MCF 10A (cell line): ENCODE data around the gene DPYD. TPM values are rescaled to one million over a fixed set of nuclear protein-coding genes. Genes with fewer than 3 reads are reported as not detected.

Source experiments
- BruUV-seq: library from RNA; stranded (reverse); fragments of 400-500 nt; replicated peaks from 2 replicates; lab custom pipeline; 2021; lab: Mats Ljungman, UMichigan
- CTCF ChIA-PET: fragments of 300-600 bp; sonication (Branson Sonifier 250); formaldehyde crosslinking; extraction: SDS; loops from one replicate; lab custom pipeline; 2021; ENCODE audit warnings: antibody characterized with exemption, inconsistent platforms; lab: Yijun Ruan, JAX
- POLR2A ChIA-PET: fragments of 300-600, 350-650 bp; sonication (Branson Sonifier 250); formaldehyde crosslinking; extraction: SDS; loops from one replicate; lab custom pipeline; 2020; ENCODE audit warnings: antibody characterized with exemption, inconsistent platforms; lab: Yijun Ruan, JAX
- DNase-seq: peaks from one replicate; pipeline ENCODE4 v3.0.0-alpha.2; 2018; ENCODE audit not compliant: unreplicated experiment
- H3K27ac Mint-ChIP-seq: one replicate; pipeline ENCODE4 v1.8.0; 2022; ENCODE audit warnings: mild to moderate bottlenecking, low read depth, mixed read lengths; ENCODE audit not compliant: unreplicated experiment
- H3K27me3 Mint-ChIP-seq: one replicate; pipeline ENCODE4 v1.8.0; 2022; ENCODE audit warnings: mixed read lengths; ENCODE audit not compliant: insufficient read depth, unreplicated experiment
- H3K36me3 Mint-ChIP-seq: one replicate; pipeline ENCODE4 v1.8.0; 2022; ENCODE audit warnings: mild to moderate bottlenecking, moderate library complexity, mixed read lengths; ENCODE audit not compliant: insufficient read depth, unreplicated experiment
- H3K4me1 Mint-ChIP-seq: one replicate; pipeline ENCODE4 v1.8.0; 2022; ENCODE audit warnings: mixed read lengths; ENCODE audit not compliant: insufficient read depth, unreplicated experiment
- H3K4me3 Mint-ChIP-seq: one replicate; pipeline ENCODE4 v1.8.0; 2022; ENCODE audit warnings: mild to moderate bottlenecking, moderate library complexity, mixed read lengths; ENCODE audit not compliant: unreplicated experiment
- H3K9me3 Mint-ChIP-seq: one replicate; pipeline ENCODE4 v1.8.0; 2022; ENCODE audit warnings: mixed read lengths; ENCODE audit not compliant: unreplicated experiment
- intact Hi-C: fragments of 100-400 bp; cut with micrococcal nuclease; formaldehyde crosslinking; loops from 2 replicates; pipeline ENCODE4 v1.14.1; 2022
- total RNA-seq: library from RNA; stranded (reverse); gene quantifications from 2 replicates; pipeline ENCODE4 v1.2.3, GENCODE V29; 2022
- TF ChIP-seq, protein P1 (sequence below): fragments of 200-600 bp; IDR thresholded peaks from one replicate; pipeline ENCODE4 v1.8.0; 2022; ENCODE audit warnings: antibody characterized with exemption, mild to moderate bottlenecking; ENCODE audit not compliant: unreplicated experiment

Gene DPYD
- total RNA-seq, 1 experiment from 2014 or later: 48.2 TPM

DNA sequence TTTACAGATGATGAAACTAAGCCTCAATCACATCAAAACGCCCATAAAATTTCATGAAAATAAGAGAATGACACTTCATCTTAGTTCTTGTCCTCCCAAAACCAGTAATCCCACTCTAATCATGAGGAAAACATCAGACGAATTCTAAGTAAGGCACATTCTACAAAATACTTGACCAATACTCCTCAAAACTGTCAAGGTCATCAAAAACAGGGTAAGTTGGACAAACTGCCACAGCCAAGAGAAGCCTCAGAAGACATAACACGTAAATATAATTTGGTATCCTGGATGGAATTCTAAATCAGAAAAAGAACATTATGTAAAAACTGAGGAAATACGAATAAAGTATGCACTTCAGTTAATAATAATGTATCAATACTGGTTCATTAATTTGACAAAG, 128.2 kb downstream of the DPYD start:
- no peaks in the 10 kb centered on the region for H3K36me3 Mint-ChIP-seq
- H3K4me3 Mint-ChIP-seq: no peak overlapping the region
- TF ChIP-seq, protein P1, sequence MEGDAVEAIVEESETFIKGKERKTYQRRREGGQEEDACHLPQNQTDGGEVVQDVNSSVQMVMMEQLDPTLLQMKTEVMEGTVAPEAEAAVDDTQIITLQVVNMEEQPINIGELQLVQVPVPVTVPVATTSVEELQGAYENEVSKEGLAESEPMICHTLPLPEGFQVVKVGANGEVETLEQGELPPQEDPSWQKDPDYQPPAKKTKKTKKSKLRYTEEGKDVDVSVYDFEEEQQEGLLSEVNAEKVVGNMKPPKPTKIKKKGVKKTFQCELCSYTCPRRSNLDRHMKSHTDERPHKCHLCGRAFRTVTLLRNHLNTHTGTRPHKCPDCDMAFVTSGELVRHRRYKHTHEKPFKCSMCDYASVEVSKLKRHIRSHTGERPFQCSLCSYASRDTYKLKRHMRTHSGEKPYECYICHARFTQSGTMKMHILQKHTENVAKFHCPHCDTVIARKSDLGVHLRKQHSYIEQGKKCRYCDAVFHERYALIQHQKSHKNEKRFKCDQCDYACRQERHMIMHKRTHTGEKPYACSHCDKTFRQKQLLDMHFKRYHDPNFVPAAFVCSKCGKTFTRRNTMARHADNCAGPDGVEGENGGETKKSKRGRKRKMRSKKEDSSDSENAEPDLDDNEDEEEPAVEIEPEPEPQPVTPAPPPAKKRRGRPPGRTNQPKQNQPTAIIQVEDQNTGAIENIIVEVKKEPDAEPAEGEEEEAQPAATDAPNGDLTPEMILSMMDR: no peak
- no peaks in the 10 kb centered on the region for H3K27me3 Mint-ChIP-seq
- DNase-seq: no peak
- H3K27ac Mint-ChIP-seq: no peak overlapping the region
- BruUV-seq: no TSS peak
- CTCF ChIA-PET: no interaction called here
- POLR2A ChIA-PET: no interaction called here
- intact Hi-C loops: no loop called here
- no peaks in the 10 kb centered on the region for H3K9me3 Mint-ChIP-seq
- peaks cover 13% of the 10 kb centered on the region for H3K4me1 Mint-ChIP-seq

DNA sequence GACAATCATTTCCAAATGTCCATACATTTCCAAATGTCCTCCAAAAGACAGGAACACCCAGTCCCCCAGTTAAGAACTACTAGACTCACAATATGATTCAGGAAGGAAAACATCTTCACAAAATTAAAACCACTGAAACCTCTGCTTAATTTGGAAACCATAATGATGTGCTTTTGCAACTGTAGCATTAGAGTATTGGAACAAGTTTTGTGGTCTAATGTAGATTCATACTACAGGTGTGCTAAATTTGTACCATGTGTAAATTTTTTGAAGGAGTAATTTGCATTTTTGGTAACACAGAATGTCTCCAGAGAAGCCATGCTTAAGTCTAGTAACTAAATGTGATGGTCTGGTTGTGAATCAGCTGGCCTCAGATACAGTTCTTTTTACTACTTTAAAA, 129.6 kb downstream of the DPYD start:
- H3K4me1 Mint-ChIP-seq: peaks cover 3% of the 10 kb centered on the region
- no peaks in the 10 kb centered on the region for H3K27me3 Mint-ChIP-seq
- no peak overlapping the region for H3K27ac Mint-ChIP-seq
- H3K9me3 Mint-ChIP-seq: no peaks in the 10 kb centered on the region
- BruUV-seq: no TSS peak
- no peak for DNase-seq
- ChIA-PET POLR2A (interaction anchor here (1.2 kb wide), 2 partner anchors 22 to 129 kb away, joined by 3 to 4 read pairs; partner anchors contain the start of gene DPYD), CTCF (interaction anchor here (1.0 kb wide), 1 partner anchor 11 kb away, joined by 3 read pairs; no protein-coding TSS in a partner anchor)
- no peak overlapping the region for H3K4me3 Mint-ChIP-seq
- no peaks in the 10 kb centered on the region for H3K36me3 Mint-ChIP-seq
- TF ChIP-seq, protein P1: no peak
- intact Hi-C loops: no loop called here

DNA sequence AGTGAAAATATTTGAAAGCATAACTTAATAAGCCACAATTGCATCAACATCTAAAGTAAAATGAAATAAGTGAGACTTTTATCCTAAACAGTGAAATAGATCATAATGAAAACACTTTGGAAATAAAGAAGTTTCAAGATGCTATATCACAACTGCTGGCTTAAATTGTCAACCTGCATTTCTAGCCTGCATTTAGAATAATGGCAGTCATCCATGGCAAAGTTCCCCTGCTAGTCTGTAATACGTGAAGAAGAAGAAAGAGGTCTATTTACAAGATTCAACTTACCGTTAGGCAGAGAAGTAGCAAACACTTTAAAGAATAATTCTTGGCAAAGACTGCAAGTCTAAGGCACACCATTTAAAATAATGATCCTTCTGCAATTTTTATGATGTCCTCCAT, 133.6 kb downstream of the DPYD start:
- POLR2A ChIA-PET: interaction anchor here (0.6 to 1.1 kb wide), 3 partner anchors 9 to 1688 kb away, joined by 3 to 5 read pairs (median 3); no protein-coding TSS in a partner anchor
- H3K36me3 Mint-ChIP-seq: peaks cover 2% of the 10 kb centered on the region
- TF ChIP-seq, protein P1: no peak
- no TSS peak for BruUV-seq
- DNase-seq: no peak
- CTCF ChIA-PET: no interaction called here
- no peak overlapping the region for H3K27ac Mint-ChIP-seq
- no peaks in the 10 kb centered on the region for H3K4me1 Mint-ChIP-seq
- intact Hi-C loops: no loop called here
- no peak overlapping the region for H3K4me3 Mint-ChIP-seq
- no peaks in the 10 kb centered on the region for H3K27me3 Mint-ChIP-seq
- no peaks in the 10 kb centered on the region for H3K9me3 Mint-ChIP-seq

DNA sequence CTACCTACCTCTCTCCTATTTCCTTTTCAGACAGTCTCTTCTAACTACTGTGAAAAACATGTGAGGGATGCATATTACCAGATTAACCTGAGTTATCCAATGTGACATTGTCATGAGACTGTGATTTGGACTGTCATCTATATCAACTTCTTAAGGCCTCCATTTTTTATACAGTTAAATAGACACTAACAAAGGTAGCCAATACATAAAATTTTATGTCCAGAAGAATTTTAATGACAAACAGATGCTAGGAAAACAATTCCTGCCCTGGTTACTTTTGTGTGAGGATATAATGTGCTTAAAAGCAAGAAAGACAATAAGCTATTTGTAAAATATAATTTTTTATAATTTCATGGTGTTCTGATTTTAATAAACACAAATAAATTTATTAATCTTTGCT, 136.2 kb downstream of the DPYD start:
- no peak overlapping the region for H3K4me3 Mint-ChIP-seq

More for the DNA sequence above, 136.2 kb downstream of the DPYD start:
- DNase-seq: no peak
- Mint-ChIP-seq H3K4me1 (no peaks in the 10 kb centered on the region), H3K27me3 (no peaks in the 10 kb centered on the region), H3K36me3 (peaks cover 6% of the 10 kb centered on the region), H3K9me3 (no peaks in the 10 kb centered on the region), H3K27ac (no peak overlapping the region)
- ChIA-PET CTCF (interaction anchor here (0.6 to 0.7 kb wide), 2 partner anchors 761 to 1852 kb away, joined by 4 to 5 read pairs; no protein-coding TSS in a partner anchor), POLR2A (interaction anchor here (0.6 to 1.0 kb wide), 2 partner anchors 326 to 649 kb away, joined by 3 read pairs; no protein-coding TSS in a partner anchor)
- no TSS peak for BruUV-seq
- intact Hi-C loops: no loop called here
- TF ChIP-seq, protein P1: no peak
